Kidney glomerular epithelial cell (primary cell): Measurements from ENCODE around the gene FAM43B.

Source experiments
- DNase-seq: peaks from one replicate; lab custom pipeline; 2025; lab: John Stamatoyannopoulos, UW

FAM43B gene

DNA sequence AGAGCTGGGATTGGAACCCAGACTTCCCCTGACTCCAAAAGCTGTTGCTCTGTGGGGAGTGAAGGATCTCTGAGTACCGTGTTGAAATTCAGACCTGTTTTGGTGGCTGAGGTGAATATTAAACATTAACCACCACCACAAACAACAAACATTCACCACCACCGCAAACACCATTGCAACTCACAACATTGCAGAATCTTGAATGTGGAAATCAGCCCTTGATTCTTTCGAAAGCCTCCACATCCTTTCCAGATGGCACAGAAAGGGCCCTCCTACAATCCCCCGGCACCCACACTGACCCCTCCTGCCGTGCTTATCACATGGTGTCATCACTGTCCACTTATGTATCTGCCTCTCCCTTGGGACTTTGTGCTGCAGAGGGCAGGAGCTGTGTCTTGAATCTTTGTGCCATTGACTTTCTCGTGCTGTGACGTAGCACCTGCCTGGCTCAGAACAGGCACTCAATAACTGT lies 38.0 kb downstream of the FAM43B start:
- DNase-seq: no peak

DNA sequence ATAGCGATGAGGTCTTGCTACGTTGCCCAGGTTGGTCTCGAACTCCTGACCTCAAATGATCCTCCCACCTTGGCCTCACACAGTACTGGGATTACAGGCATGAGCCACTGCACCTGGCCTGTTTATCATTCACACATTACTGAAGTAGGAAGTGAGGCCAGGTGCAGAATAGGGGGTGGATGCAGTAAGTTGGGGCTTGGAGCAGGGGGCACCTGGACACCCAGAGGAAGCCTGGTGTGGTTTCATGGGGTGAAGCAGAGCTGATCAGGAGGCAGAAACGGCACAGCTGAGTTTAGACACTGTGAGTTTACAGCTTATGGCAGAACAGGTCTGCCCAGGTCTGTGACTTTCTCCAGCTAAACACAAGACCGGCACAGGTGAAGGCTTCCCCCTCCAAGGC lies 41.4 kb downstream of the FAM43B start:
- no peak for DNase-seq

DNA sequence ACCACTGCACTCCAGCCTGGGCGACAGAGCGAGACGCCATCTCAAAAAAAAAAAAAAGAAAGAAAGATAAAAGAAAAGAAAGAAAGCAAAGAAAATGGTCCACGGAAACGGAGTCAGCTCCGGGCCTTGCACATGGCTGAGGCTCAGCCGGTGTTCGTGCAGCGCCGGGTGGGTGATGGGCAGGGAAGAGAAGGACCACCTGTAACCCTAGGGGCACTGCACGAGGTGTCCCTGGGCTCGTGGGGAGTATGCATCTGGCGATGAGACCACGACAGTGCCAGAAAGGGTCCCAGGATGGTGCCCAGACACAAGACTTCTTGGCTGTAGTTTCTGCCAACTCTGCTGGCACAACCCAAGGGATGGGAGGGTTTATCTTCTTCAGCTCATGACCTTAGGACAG lies 42.4 kb downstream of the FAM43B start:
- no peak for DNase-seq

DNA sequence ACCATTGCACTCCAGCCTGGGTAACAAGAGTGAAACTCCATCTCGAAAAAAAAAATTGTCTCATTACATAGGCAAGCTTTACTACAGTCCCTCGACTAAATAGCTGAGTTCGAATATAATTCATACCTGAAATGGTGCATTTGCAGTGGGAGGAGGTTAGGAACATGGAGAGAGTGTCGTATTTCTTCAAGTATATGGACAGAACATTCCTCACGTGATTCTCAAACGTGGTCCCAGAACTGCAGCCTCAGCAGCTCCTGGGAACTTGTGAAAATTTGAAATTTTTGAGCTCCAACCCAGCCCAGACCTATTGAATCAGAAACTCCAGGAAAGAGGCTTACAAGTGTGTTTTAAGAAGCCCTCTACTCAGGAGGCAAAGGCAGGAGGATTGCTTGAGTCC lies 43.7 kb downstream of the FAM43B start:
- no peak for DNase-seq

DNA sequence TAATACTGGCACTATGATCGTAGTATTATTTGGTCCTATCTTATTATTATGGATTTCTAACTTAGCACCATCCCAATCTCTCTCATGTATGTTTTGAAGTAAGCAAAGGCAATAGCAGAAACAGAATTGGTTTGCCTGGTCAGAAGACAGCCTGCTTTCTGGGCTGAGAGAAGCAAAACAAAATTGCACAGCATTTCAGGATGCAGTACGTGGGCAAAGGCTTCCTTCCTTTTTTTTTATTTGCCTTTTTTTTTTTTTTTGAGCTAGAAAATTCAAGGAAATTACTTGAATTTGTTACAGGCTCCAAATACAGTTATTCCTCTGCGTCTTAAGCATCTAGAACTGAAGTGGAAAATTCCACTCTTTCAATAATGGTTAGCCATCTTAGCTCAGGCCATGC lies 45.3 kb downstream of the FAM43B start:
- no peak for DNase-seq

DNA sequence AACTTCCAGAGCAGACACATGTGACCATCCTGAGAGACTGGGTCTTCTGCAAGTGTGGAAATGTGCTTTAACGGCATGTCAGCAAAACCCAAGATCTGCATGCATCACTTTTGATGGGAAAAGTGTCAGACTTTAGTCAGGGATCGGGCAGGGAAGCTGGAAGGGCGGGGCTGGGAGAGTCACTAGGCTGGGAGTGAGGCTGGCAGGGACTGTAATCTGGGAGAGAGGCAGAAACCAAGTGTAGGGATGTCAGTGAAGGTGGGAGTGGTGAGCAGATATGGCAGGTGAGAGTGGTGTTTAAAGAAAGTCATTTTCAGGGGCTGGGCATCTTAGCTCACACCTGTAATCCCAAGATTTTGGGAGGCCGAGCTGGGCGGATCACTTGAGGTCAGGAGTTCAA lies 47.8 kb downstream of the FAM43B start:
- no peak for DNase-seq

DNA sequence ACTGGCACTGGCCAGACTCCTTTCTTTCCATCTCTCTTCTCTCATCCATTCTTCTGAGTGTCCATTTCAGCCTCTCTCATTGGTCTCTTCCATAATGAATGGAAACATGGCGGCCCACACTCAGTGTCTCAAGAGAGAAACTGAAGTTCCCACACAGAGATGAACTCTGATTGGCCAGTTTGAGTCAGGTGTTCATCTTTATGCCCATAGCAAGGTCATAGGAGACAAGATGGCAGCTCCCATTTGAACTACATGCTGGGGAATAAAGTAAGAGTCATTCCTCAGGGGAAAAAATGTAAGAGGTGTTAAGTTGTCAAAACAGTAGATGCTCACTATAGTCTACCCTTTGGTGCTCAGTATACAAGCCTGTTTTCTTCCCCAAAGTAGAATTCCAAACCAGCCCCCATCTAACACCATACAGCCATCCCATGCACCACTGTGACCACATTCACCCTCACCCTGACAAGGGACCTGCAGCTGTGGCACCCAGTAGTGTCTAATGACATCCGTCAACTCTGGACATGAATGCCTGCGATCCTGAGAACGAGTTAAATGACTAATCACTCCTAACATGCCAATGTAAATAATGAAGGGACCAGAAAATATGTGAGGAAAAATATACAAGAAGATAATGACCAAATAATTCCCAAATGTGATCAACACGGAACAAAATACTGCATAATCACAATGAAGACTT lies 48.9 kb downstream of the FAM43B start:
- no peak for DNase-seq

DNA sequence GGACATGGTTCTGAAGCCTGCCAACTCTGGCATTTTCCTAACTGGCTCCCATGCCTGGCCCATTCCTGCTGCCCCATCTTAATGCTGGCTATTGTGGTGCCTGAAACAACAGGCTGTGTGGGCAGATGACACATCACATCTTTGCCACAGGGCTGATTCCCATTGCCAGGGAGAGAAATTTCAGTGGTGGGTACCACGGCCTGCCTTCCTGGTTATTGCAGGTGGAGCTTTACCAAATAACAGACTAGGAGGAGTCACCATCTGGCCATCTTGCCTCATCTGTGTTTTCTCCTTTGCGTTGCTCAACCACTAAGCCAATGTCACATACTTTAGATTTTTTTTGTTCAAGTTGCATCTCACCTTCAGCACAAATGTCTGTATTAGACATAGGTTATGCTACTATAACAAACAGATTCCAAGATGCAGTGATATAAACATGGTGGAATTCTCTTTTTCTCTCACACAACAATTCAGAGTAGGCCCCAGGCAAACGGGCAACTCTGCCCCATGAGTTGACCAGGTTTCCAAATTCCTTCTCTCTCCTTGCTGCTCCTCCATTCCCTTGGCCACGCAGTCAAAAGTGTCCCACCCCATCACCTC lies 50.6 kb downstream of the FAM43B start:
- no peak for DNase-seq

DNA sequence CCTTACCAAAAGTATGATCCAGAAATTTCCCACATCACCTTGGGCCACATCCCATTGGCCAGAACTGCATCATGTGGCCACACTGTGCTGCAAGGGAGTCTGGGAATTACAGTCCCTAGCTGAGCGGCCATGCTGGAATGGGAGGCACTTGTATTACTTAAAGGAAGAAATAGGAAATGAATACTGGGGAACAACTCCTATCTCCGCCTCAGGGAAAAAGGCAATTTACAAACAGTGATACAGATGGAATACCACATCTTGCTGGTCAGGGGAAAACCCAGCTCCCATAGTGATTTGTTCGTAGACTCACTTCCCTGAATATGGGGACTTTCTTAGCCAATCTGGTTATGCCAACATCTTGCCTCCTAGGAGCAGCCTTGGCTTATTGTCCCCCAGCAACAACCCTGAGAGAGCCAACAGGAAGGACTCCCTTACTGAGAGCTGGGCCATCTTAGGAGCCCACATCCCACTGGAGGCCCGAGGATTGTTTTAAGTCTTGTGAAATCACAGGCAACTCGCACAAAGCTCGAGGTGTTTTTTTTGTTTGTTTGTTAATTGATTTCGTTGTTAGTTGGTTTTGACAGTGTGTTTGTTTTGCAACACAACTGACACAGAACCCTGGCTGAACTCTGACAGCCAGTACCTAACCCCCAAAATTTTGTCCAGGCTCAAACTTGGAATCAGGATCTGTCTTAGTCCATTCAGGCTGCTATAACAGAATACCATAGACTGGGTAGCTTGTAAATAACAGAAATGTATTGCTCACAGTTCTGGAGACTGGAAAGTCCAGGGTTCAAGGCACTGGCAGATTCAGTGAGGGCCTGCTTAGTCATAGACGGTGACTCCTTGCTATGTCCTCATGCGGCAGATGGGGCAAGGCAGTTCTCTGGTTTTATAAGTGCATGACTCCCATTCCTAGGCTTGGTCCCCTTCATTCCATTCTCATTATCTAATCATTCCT lies 51.4 kb downstream of the FAM43B start:
- DNase-seq: peak; percentile 66
